ENCODE data around the gene GGTA1. TPM values are rescaled to one million over a fixed set of nuclear protein-coding genes. Genes with fewer than 3 reads are reported as not detected.
"Not testable (repeated sequence)": the region's sequence is repeated elsewhere in the genome, so short reads cannot be mapped to it uniquely, and the experiment has no call there.

GGTA1 gene
- total RNA-seq, 2 donors from 2014 or later = 0.94 to 4.2 TPM

GRCh38 chr9:121459513-121459912, 40.1 kb downstream of the GGTA1 start:
- no peaks in the 10 kb centered on the region for H3K36me3 ChIP-seq
- intact Hi-C loops (cut with DNase I) = no loop called here

GRCh38 chr9:121458449-121458848, 41.2 kb downstream of the GGTA1 start:
- H3K9me3 ChIP-seq; H3K4me1 ChIP-seq; DNase-seq; H3K4me3 ChIP-seq; intact Hi-C loops (cut with DNase I); H3K27ac ChIP-seq; H3K9ac ChIP-seq (ENCODE audit: low read depth in 2 of 2, low read length in 2 of 2); H3K36me3 ChIP-seq; H3K27me3 ChIP-seq: not testable (repeated sequence)

More at GRCh38 chr9:121459513-121459912, 40.1 kb downstream of the GGTA1 start:
- H3K27me3 ChIP-seq = no peaks in the 10 kb centered on the region
- H3K4me3 ChIP-seq = no peak overlapping the region
- H3K9me3 ChIP-seq = no peaks in the 10 kb centered on the region
- no peaks in the 10 kb centered on the region for H3K4me1 ChIP-seq
- TF ChIP-seq CTCF (IDR thresholded peaks at IDR 0.05) = no peak
- DNase-seq = no peak
- H3K9ac ChIP-seq (ENCODE audit: low read depth in 2 of 2, low read length in 2 of 2) = no peak overlapping the region
- H3K27ac ChIP-seq = no peak overlapping the region

- no peaks in the 10 kb centered on the region for H3K27me3 ChIP-seq
- no peak for DNase-seq
- no peak for TF ChIP-seq CTCF (IDR thresholded peaks at IDR 0.05)
- intact Hi-C loops (cut with DNase I) = no loop called here
- H3K9me3 ChIP-seq = no peaks in the 10 kb centered on the region
- no peaks in the 10 kb centered on the region for H3K36me3 ChIP-seq
- no peaks in the 10 kb centered on the region for H3K4me1 ChIP-seq
- no peak overlapping the region for H3K27ac ChIP-seq
- no peak overlapping the region for H3K4me3 ChIP-seq
- H3K9ac ChIP-seq (ENCODE audit: low read depth in 2 of 2, low read length in 2 of 2) = no peak overlapping the region
Observed at GRCh38 chr9:121455527-121456239, 44.0 kb downstream of the GGTA1 start.

- H3K9ac ChIP-seq (ENCODE audit: low read depth in 2 of 2, low read length in 2 of 2) = no peak overlapping the region
- H3K4me1 ChIP-seq = peaks cover 3% of the 10 kb centered on the region
- no peaks in the 10 kb centered on the region for H3K27me3 ChIP-seq
- no peak overlapping the region for H3K27ac ChIP-seq
- no peaks in the 10 kb centered on the region for H3K36me3 ChIP-seq
- H3K9me3 ChIP-seq = no peaks in the 10 kb centered on the region
- intact Hi-C loops (cut with DNase I) = no loop called here
- H3K4me3 ChIP-seq = no peak overlapping the region
- no peak for TF ChIP-seq CTCF (IDR thresholded peaks at IDR 0.05)
- DNase-seq = no peak
Observed at GRCh38 chr9:121454972-121455371, 44.7 kb downstream of the GGTA1 start.

GRCh38 chr9:121453232-121453892, 46.3 kb downstream of the GGTA1 start:
- no peak for DNase-seq
- Histone ChIP-seq H3K9ac (ENCODE audit: low read depth in 2 of 2, low read length in 2 of 2) (no peak overlapping the region), H3K4me1 (peaks cover 3% of the 10 kb centered on the region), H3K4me3 (no peak overlapping the region), H3K36me3 (no peaks in the 10 kb centered on the region), H3K27me3 (no peaks in the 10 kb centered on the region), H3K9me3 (no peaks in the 10 kb centered on the region), H3K27ac (no peak overlapping the region)
- intact Hi-C loops (cut with DNase I) = no loop called here
- TF ChIP-seq CTCF (IDR thresholded peaks at IDR 0.05) = no peak

- H3K27me3 ChIP-seq = no peaks in the 10 kb centered on the region
- no peak overlapping the region for H3K9ac ChIP-seq (ENCODE audit: low read depth in 2 of 2, low read length in 2 of 2)
- DNase-seq = no peak
- no peak overlapping the region for H3K27ac ChIP-seq
- H3K4me3 ChIP-seq = no peak overlapping the region
- no peaks in the 10 kb centered on the region for H3K9me3 ChIP-seq
- H3K36me3 ChIP-seq = no peaks in the 10 kb centered on the region
- intact Hi-C loops (cut with DNase I) = no loop called here
- peaks cover 3% of the 10 kb centered on the region for H3K4me1 ChIP-seq
- TF ChIP-seq CTCF (IDR thresholded peaks at IDR 0.05) = no peak
Observed at GRCh38 chr9:121452085-121452484, 47.6 kb downstream of the GGTA1 start.

Data from colonic mucosa (tissue), 4 donors.